DND-41 (cell line): ENCODE data around the gene PCF11.

ENCODE experiments used
- ATAC-seq: fragments of 200-7000 bp; cut with Tn5 transposase; 3 replicates; pipeline ENCODE4 v1.9.1; 2021; ENCODE audit warnings: low read depth; ENCODE audit not compliant: insufficient read depth
- DNase-seq: peaks from one replicate; pipeline ENCODE4 v3.0.0-alpha.2; 2020
- H2AFZ ChIP-seq: 2 replicates; pipeline ENCODE4 v1.6.0; 2012; ENCODE audit warnings: low read depth, low read length
- H3K27ac ChIP-seq: 2 replicates; pipeline ENCODE4 v1.5.1; 2012; ENCODE audit warnings: low read length, inconsistent platforms
- H3K27me3 ChIP-seq: fragments of 200-600 bp; sonication (generic); 2 replicates; pipeline ENCODE4 v1.6.0; 2012; ENCODE audit warnings: low read length, mild to moderate bottlenecking, inconsistent platforms; ENCODE audit not compliant: insufficient read depth, poor library complexity
- H3K36me3 ChIP-seq: 2 replicates; pipeline ENCODE4 v1.5.1; 2012; ENCODE audit warnings: low read length, inconsistent platforms; ENCODE audit not compliant: insufficient read depth
- H3K4me1 ChIP-seq: 2 replicates; pipeline ENCODE4 v1.5.1; 2012; ENCODE audit warnings: mild to moderate bottlenecking, low read length; ENCODE audit not compliant: insufficient read depth
- H3K4me2 ChIP-seq: 2 replicates; pipeline ENCODE4 v1.6.0; 2012; ENCODE audit warnings: mild to moderate bottlenecking, moderate library complexity, low read length, inconsistent platforms; ENCODE audit not compliant: insufficient read depth
- H3K4me3 ChIP-seq, 2 experiments: fragments of 200-600 bp in 1 of 2; shearing (Covaris generic) in 1 of 2; 2 replicates each; pipeline ENCODE4 v1.5.1; 2012 to 2016; ENCODE audit warnings: inconsistent platforms in 2 of 2, low read length in 2 of 2, mild to moderate bottlenecking in 2 of 2, low read depth in 1 of 2, moderate library complexity in 1 of 2
- H3K79me2 ChIP-seq: 2 replicates; pipeline ENCODE4 v1.6.0; 2012; ENCODE audit warnings: low read length, inconsistent platforms; ENCODE audit not compliant: insufficient read depth
- H3K9ac ChIP-seq: 2 replicates; pipeline ENCODE4 v1.6.0; 2012; ENCODE audit warnings: low read depth, mild to moderate bottlenecking, inconsistent platforms, low read length, moderate library complexity
- H3K9me3 ChIP-seq: 2 replicates; pipeline ENCODE4 v1.5.1; 2012; ENCODE audit warnings: low read length, moderate library complexity, mild to moderate bottlenecking, inconsistent platforms; ENCODE audit not compliant: insufficient read depth, severe bottlenecking
- H4K20me1 ChIP-seq: 2 replicates; pipeline ENCODE4 v1.6.0; 2012; ENCODE audit warnings: low read length; ENCODE audit not compliant: insufficient read depth
- EZH2 ChIP-seq: IDR thresholded peaks from 3 replicates; pipeline ENCODE4 v1.6.1; 2012; ENCODE audit warnings: borderline replicate concordance, low read depth, mild to moderate bottlenecking, moderate library complexity, low read length, inconsistent platforms; ENCODE audit not compliant: severe bottlenecking
- TF ChIP-seq, protein P1 (sequence below): IDR thresholded peaks from 2 replicates; pipeline ENCODE4 v1.5.1; 2012; ENCODE audit warnings: borderline replicate concordance, low read length, moderate library complexity, mild to moderate bottlenecking; ENCODE audit not compliant: poor library complexity, severe bottlenecking; ENCODE audit errors: extremely low read depth

The PCF11 gene

GRCh38 chr11:83159902-83160865 lies 3.3 kb downstream of the PCF11 start:
- Histone ChIP-seq H4K20me1 (peaks cover 45% of the 10 kb centered on the region), H3K4me2 (peak overlapping the region; percentile 80), H3K27me3 (no peaks in the 10 kb centered on the region), H3K36me3 (peaks cover 76% of the 10 kb centered on the region), H3K27ac (peak overlapping the region; percentile 17; the same call in 1 of the 2 replicates), H3K79me2 (peaks cover 82% of the 10 kb centered on the region), H3K4me3 (peak overlapping the region; percentile 50 to 64; a peak in 3 of 4 replicates), H3K9me3 (no peaks in the 10 kb centered on the region), H2AFZ (no peak overlapping the region), H3K9ac (peak overlapping the region; percentile 82), H3K4me1 (peaks cover 57% of the 10 kb centered on the region)
- TF ChIP-seq, protein P1, sequence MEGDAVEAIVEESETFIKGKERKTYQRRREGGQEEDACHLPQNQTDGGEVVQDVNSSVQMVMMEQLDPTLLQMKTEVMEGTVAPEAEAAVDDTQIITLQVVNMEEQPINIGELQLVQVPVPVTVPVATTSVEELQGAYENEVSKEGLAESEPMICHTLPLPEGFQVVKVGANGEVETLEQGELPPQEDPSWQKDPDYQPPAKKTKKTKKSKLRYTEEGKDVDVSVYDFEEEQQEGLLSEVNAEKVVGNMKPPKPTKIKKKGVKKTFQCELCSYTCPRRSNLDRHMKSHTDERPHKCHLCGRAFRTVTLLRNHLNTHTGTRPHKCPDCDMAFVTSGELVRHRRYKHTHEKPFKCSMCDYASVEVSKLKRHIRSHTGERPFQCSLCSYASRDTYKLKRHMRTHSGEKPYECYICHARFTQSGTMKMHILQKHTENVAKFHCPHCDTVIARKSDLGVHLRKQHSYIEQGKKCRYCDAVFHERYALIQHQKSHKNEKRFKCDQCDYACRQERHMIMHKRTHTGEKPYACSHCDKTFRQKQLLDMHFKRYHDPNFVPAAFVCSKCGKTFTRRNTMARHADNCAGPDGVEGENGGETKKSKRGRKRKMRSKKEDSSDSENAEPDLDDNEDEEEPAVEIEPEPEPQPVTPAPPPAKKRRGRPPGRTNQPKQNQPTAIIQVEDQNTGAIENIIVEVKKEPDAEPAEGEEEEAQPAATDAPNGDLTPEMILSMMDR = no peak
- no peak for TF ChIP-seq EZH2
- no peak for ATAC-seq
- no peak for DNase-seq

- H3K4me1 ChIP-seq = peaks cover 63% of the 10 kb centered on the region
- ATAC-seq (no peak), DNase-seq (no peak)
- no peak overlapping the region for H3K27ac ChIP-seq
- H4K20me1 ChIP-seq = peaks cover 45% of the 10 kb centered on the region
- TF ChIP-seq, protein P1 = no peak
- TF ChIP-seq EZH2 = no peak
- no peak overlapping the region for H3K9ac ChIP-seq
- H2AFZ ChIP-seq = no peak overlapping the region
- peak overlapping the region; percentile 80; the same call in 1 of the 2 replicates for H3K4me2 ChIP-seq
- no peaks in the 10 kb centered on the region for H3K27me3 ChIP-seq
- H3K79me2 ChIP-seq = peaks cover 98% of the 10 kb centered on the region
- H3K9me3 ChIP-seq = no peaks in the 10 kb centered on the region
- H3K36me3 ChIP-seq = peaks cover 92% of the 10 kb centered on the region
- H3K4me3 ChIP-seq = no peak overlapping the region
Observed at GRCh38 chr11:83161610-83162199, 4.8 kb downstream of the PCF11 start.

DNA sequence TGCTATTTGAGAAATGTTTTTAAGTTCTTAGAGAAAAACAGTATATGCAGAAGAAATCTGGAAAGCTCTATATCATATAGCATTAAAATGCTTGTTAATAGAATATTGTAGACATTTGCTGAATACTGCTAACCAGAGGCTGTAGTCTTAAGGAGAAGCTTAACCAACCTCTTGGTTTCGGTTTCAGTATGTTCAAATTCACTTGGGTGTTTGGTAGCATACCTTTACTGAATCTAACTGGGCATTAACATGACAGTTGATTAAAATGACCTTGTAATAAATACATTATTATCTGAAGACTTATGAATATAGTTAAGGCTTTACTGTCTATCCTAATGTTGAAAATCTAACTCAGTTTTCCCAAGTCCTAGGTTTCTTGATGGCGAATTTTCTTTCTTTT lies 5.4 kb downstream of the PCF11 start:
- Histone ChIP-seq H3K79me2 (peaks cover 100% of the 10 kb centered on the region), H3K36me3 (peaks cover 98% of the 10 kb centered on the region), H3K4me1 (peaks cover 63% of the 10 kb centered on the region), H3K27me3 (no peaks in the 10 kb centered on the region), H3K4me2 (peak overlapping the region; percentile 43; the same call in 1 of the 2 replicates), H3K9me3 (no peaks in the 10 kb centered on the region), H3K9ac (no peak overlapping the region), H3K27ac (no peak overlapping the region), H3K4me3 (no peak overlapping the region), H2AFZ (no peak overlapping the region), H4K20me1 (peaks cover 47% of the 10 kb centered on the region)
- DNase-seq (no peak), ATAC-seq (no peak)
- no peak for TF ChIP-seq EZH2
- TF ChIP-seq, protein P1 = no peak
